ENCODE results near the gene SLC39A12. TPM values are rescaled to one million over a fixed set of nuclear protein-coding genes. Genes with fewer than 3 reads are reported as not detected.

SLC39A12 gene
- total and polyA plus RNA-seq, 10 of the 15 experiments (the other 5 are each of a cell fraction or from before 2014, with no cell fraction given) = 0.47 to 1.5 (median 0.68) TPM; not detected in 1

DNA sequence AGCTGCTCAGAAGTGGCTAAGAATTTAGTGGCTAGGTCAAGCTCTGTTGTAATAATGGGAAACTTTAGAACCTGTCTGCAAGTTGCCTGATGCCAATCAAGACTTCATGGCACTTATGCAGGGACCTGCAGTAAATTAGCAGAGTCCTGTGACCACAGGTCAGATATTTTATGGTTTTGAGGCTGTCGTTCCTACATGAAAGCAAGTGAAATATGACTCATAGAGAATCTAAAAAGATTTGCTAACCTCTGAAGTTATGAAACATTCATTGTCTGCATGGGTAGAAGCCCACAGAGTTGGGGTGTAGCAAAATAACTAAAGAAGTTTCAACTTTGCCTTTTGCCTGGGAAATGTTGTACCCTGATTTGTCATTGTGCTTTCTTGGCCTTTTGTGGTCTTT is 32.3 kb downstream of the SLC39A12 start (continued):
- TF ChIP-seq, protein P1, sequence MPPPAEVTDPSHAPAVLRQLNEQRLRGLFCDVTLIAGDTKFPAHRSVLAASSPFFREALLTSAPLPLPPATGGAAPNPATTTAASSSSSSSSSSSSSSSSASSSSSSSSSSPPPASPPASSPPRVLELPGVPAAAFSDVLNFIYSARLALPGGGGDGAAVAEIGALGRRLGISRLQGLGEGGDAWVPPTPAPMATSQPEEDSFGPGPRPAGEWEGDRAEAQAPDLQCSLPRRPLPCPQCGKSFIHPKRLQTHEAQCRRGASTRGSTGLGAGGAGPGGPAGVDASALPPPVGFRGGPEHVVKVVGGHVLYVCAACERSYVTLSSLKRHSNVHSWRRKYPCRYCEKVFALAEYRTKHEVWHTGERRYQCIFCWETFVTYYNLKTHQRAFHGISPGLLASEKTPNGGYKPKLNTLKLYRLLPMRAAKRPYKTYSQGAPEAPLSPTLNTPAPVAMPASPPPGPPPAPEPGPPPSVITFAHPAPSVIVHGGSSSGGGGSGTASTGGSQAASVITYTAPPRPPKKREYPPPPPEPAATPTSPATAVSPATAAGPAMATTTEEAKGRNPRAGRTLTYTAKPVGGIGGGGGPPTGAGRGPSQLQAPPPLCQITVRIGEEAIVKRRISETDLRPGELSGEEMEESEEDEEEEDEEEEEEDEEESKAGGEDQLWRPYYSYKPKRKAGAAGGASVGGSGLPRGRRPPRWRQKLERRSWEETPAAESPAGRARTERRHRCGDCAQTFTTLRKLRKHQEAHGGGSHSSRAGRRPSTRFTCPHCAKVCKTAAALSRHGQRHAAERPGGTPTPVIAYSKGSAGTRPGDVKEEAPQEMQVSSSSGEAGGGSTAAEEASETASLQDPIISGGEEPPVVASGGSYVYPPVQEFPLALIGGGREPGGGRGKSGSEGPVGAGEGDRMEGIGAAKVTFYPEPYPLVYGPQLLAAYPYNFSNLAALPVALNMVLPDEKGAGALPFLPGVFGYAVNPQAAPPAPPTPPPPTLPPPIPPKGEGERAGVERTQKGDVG (CRISPR knock-in tag; IDR thresholded peaks at IDR 0.05) = no peak
- TF ChIP-seq MYC (IDR thresholded peaks at IDR 0.05; ENCODE audit: insufficient read depth, insufficient read length, insufficient replicate concordance, low read length, severe bottlenecking) (no peak), RBBP5 (conservative IDR thresholded peaks at IDR 0.05) (no peak), CREM (IDR thresholded peaks at IDR 0.05; ENCODE audit: low read depth) (peak; percentile 69; the same call in 1 of the 2 replicates), SRF (IDR thresholded peaks at IDR 0.05; ENCODE audit: low read depth in 2 of 2, low read length in 2 of 2) (no peak), YBX1 (IDR thresholded peaks at IDR 0.05) (no peak), GABPA (IDR thresholded peaks at IDR 0.05; ENCODE audit: low read depth) (0 out of 2 replicates have a peak, but pooled peaks have one; percentile 20), NR2F1 (conservative IDR thresholded peaks at IDR 0.05) (peak; percentile 93)
- TF ChIP-seq, protein P2, sequence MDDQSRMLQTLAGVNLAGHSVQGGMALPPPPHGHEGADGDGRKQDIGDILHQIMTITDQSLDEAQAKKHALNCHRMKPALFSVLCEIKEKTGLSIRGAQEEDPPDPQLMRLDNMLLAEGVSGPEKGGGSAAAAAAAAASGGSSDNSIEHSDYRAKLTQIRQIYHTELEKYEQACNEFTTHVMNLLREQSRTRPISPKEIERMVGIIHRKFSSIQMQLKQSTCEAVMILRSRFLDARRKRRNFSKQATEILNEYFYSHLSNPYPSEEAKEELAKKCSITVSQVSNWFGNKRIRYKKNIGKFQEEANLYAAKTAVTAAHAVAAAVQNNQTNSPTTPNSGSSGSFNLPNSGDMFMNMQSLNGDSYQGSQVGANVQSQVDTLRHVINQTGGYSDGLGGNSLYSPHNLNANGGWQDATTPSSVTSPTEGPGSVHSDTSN (IDR thresholded peaks at IDR 0.05; ENCODE audit: insufficient replicate concordance, low read depth, low read length) = peak; percentile 35
- TF ChIP-seq, protein P3, sequence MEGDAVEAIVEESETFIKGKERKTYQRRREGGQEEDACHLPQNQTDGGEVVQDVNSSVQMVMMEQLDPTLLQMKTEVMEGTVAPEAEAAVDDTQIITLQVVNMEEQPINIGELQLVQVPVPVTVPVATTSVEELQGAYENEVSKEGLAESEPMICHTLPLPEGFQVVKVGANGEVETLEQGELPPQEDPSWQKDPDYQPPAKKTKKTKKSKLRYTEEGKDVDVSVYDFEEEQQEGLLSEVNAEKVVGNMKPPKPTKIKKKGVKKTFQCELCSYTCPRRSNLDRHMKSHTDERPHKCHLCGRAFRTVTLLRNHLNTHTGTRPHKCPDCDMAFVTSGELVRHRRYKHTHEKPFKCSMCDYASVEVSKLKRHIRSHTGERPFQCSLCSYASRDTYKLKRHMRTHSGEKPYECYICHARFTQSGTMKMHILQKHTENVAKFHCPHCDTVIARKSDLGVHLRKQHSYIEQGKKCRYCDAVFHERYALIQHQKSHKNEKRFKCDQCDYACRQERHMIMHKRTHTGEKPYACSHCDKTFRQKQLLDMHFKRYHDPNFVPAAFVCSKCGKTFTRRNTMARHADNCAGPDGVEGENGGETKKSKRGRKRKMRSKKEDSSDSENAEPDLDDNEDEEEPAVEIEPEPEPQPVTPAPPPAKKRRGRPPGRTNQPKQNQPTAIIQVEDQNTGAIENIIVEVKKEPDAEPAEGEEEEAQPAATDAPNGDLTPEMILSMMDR (IDR thresholded peaks at IDR 0.05 in 2 of 3, conservative IDR thresholded peaks at IDR 0.05 in 1 of 3; ENCODE audit: control insufficient read depth in 2 of 3, extremely low read depth in 1 of 3, insufficient read depth in 1 of 3, low read depth in 3 of 3, low read length in 3 of 3) = no peak
- TF ChIP-seq, protein P4, sequence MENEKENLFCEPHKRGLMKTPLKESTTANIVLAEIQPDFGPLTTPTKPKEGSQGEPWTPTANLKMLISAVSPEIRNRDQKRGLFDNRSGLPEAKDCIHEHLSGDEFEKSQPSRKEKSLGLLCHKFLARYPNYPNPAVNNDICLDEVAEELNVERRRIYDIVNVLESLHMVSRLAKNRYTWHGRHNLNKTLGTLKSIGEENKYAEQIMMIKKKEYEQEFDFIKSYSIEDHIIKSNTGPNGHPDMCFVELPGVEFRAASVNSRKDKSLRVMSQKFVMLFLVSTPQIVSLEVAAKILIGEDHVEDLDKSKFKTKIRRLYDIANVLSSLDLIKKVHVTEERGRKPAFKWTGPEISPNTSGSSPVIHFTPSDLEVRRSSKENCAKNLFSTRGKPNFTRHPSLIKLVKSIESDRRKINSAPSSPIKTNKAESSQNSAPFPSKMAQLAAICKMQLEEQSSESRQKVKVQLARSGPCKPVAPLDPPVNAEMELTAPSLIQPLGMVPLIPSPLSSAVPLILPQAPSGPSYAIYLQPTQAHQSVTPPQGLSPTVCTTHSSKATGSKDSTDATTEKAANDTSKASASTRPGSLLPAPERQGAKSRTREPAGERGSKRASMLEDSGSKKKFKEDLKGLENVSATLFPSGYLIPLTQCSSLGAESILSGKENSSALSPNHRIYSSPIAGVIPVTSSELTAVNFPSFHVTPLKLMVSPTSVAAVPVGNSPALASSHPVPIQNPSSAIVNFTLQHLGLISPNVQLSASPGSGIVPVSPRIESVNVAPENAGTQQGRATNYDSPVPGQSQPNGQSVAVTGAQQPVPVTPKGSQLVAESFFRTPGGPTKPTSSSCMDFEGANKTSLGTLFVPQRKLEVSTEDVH (IDR thresholded peaks at IDR 0.05; ENCODE audit: low read depth, partially characterized antibody) = no peak
- TF ChIP-seq, protein P5, sequence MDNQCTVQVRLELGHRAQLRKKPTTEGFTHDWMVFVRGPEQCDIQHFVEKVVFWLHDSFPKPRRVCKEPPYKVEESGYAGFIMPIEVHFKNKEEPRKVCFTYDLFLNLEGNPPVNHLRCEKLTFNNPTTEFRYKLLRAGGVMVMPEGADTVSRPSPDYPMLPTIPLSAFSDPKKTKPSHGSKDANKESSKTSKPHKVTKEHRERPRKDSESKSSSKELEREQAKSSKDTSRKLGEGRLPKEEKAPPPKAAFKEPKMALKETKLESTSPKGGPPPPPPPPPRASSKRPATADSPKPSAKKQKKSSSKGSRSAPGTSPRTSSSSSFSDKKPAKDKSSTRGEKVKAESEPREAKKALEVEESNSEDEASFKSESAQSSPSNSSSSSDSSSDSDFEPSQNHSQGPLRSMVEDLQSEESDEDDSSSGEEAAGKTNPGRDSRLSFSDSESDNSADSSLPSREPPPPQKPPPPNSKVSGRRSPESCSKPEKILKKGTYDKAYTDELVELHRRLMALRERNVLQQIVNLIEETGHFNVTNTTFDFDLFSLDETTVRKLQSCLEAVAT (IDR thresholded peaks at IDR 0.05) = no peak
- TF ChIP-seq, protein P6, sequence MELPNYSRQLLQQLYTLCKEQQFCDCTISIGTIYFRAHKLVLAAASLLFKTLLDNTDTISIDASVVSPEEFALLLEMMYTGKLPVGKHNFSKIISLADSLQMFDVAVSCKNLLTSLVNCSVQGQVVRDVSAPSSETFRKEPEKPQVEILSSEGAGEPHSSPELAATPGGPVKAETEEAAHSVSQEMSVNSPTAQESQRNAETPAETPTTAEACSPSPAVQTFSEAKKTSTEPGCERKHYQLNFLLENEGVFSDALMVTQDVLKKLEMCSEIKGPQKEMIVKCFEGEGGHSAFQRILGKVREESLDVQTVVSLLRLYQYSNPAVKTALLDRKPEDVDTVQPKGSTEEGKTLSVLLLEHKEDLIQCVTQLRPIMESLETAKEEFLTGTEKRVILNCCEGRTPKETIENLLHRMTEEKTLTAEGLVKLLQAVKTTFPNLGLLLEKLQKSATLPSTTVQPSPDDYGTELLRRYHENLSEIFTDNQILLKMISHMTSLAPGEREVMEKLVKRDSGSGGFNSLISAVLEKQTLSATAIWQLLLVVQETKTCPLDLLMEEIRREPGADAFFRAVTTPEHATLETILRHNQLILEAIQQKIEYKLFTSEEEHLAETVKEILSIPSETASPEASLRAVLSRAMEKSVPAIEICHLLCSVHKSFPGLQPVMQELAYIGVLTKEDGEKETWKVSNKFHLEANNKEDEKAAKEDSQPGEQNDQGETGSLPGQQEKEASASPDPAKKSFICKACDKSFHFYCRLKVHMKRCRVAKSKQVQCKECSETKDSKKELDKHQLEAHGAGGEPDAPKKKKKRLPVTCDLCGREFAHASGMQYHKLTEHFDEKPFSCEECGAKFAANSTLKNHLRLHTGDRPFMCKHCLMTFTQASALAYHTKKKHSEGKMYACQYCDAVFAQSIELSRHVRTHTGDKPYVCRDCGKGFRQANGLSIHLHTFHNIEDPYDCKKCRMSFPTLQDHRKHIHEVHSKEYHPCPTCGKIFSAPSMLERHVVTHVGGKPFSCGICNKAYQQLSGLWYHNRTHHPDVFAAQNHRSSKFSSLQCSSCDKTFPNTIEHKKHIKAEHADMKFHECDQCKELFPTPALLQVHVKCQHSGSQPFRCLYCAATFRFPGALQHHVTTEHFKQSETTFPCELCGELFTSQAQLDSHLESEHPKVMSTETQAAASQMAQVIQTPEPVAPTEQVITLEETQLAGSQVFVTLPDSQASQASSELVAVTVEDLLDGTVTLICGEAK (IDR thresholded peaks at IDR 0.05; ENCODE audit: borderline replicate concordance) = no peak
